Neural progenitor cell (in vitro differentiated cells): ENCODE data around the gene SCN10A.

ENCODE experiments used
- EZH2 ChIP-seq: fragments of 200-600 bp; sonication (generic); IDR thresholded peaks from 2 replicates; pipeline ENCODE4 v1.6.1; 2017; ENCODE audit warnings: antibody characterized with exemption, mild to moderate bottlenecking, moderate library complexity
- EZH2phosphoT487 ChIP-seq: fragments of 200-600 bp; sonication (generic); IDR thresholded peaks from 2 replicates; pipeline ENCODE4 v1.6.1; 2017; ENCODE audit warnings: antibody characterized with exemption
- TF ChIP-seq, protein P1 (sequence below): fragments of 200-600 bp; sonication (generic); IDR thresholded peaks from 2 replicates; pipeline ENCODE4 v1.5.1; 2017; ENCODE audit warnings: antibody characterized with exemption, mild to moderate bottlenecking

DNA sequence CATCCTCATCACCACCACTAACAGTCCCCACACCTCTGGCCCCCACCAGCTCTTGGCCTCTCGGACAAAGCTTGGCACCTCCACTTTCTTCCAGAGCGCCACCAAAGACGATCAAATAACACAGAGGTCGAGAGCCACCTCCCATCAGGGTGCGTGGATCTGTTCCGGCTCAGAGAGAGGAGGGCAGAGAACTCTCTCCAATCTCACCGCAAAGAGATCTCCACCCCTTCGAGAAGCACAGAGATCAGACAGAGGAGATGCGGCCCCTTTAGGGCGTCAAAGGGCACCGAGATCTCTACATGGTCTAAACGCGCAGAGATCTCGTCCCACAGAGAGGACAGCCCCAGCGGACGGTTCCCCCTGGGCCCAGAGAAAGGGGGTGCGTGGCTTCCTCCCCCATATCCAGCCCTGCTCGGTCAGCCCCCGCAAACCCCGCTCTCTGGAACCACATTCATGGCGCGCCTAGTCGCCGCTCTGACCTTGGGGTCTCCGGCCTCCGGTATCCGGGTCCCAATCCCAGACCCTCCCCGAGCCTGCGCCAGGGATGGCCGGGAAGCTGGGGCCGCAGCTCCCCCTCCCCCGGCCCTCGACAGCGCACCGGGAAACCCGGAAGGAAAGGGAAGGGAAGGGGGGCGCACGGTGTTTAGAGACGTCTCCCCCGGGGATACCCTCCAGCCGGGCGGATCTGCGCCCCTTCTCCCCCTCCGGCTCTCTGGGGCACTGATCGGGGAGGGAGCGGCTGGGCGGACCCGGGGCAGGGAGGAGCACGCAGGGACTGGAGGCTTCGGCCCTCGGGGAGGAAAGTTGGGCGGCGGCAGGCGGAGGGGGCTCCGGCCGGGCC, 167.1 kb downstream of the SCN10A start:
- TF ChIP-seq EZH2 (peak; percentile 64), EZH2phosphoT487 (peak; percentile 45)
- TF ChIP-seq, protein P1, sequence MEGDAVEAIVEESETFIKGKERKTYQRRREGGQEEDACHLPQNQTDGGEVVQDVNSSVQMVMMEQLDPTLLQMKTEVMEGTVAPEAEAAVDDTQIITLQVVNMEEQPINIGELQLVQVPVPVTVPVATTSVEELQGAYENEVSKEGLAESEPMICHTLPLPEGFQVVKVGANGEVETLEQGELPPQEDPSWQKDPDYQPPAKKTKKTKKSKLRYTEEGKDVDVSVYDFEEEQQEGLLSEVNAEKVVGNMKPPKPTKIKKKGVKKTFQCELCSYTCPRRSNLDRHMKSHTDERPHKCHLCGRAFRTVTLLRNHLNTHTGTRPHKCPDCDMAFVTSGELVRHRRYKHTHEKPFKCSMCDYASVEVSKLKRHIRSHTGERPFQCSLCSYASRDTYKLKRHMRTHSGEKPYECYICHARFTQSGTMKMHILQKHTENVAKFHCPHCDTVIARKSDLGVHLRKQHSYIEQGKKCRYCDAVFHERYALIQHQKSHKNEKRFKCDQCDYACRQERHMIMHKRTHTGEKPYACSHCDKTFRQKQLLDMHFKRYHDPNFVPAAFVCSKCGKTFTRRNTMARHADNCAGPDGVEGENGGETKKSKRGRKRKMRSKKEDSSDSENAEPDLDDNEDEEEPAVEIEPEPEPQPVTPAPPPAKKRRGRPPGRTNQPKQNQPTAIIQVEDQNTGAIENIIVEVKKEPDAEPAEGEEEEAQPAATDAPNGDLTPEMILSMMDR = no peak
